Mesenchymal stem cell (in vitro differentiated cells and primary cell): ENCODE measurements around the gene ZBTB5.
"Not testable (repeated sequence)": the region's sequence is repeated elsewhere in the genome, so short reads cannot be mapped to it uniquely, and the experiment has no call there.

Source experiments
- DNase-seq: peaks from one replicate; pipeline ENCODE4 v3.0.0-alpha.2; 2013
- H2AFZ ChIP-seq: one replicate; pipeline ENCODE4 v1.6.1; 2013; ENCODE audit warnings: low read depth, mild to moderate bottlenecking, control low read depth, inconsistent platforms, low read length, moderate library complexity
- H2AK5ac ChIP-seq: 2 replicates; pipeline ENCODE4 v1.6.1; 2013; ENCODE audit warnings: low read length, moderate library complexity, mild to moderate bottlenecking, inconsistent platforms; ENCODE audit not compliant: severe bottlenecking
- H2BK120ac ChIP-seq: one replicate; pipeline ENCODE4 v1.6.1; 2013; ENCODE audit warnings: low read depth, mild to moderate bottlenecking, inconsistent platforms, low read length, moderate library complexity
- H2BK12ac ChIP-seq, 2 experiments: one replicate each; pipeline ENCODE4 v1.6.1; 2013; ENCODE audit warnings: inconsistent platforms in 2 of 2, low read length in 2 of 2, mild to moderate bottlenecking in 2 of 2, moderate library complexity in 2 of 2, control low read depth in 1 of 2
- H2BK15ac ChIP-seq: one replicate; pipeline ENCODE4 v1.6.1; 2013; ENCODE audit warnings: mild to moderate bottlenecking, low read depth, inconsistent platforms; ENCODE audit not compliant: poor library complexity, severe bottlenecking
- H2BK5ac ChIP-seq: 2 replicates; pipeline ENCODE4 v1.6.1; 2013; ENCODE audit warnings: low read depth, mild to moderate bottlenecking, low read length, control low read depth, inconsistent platforms; ENCODE audit not compliant: poor library complexity, severe bottlenecking
- H3K14ac ChIP-seq, 2 experiments: one replicate each; pipeline ENCODE4 v1.6.1; 2013; ENCODE audit warnings: inconsistent platforms in 2 of 2, low read length in 2 of 2, control low read depth in 1 of 2, mild to moderate bottlenecking in 1 of 2, moderate library complexity in 1 of 2
- H3K18ac ChIP-seq, 2 experiments: one replicate each; pipeline ENCODE4 v1.6.1; 2013; ENCODE audit warnings: inconsistent platforms in 2 of 2, low read length in 2 of 2, control low read depth in 1 of 2, low read depth in 1 of 2, mild to moderate bottlenecking in 1 of 2
- H3K23ac ChIP-seq, 2 experiments: one replicate each; pipeline ENCODE4 v1.6.1; 2013; ENCODE audit warnings: inconsistent platforms in 2 of 2, low read length in 2 of 2, mild to moderate bottlenecking in 2 of 2, moderate library complexity in 2 of 2, control low read depth in 1 of 2
- H3K27ac ChIP-seq: 2 replicates; pipeline ENCODE4 v1.5.1; 2013; ENCODE audit warnings: mild to moderate bottlenecking, moderate library complexity, low read length, control low read depth, inconsistent platforms; ENCODE audit not compliant: poor library complexity, severe bottlenecking
- H3K27me3 ChIP-seq, 2 experiments: 2 replicates each; pipeline versions ENCODE4 v1.6.1 to v1.7.0; 2013; ENCODE audit warnings: low read length in 2 of 2, mild to moderate bottlenecking in 2 of 2, moderate library complexity in 2 of 2, control low read depth in 1 of 2, inconsistent platforms in 1 of 2; ENCODE audit not compliant: control insufficient read depth in 1 of 2, insufficient read depth in 1 of 2
- H3K36me3 ChIP-seq, 2 experiments: 2 replicates each; pipeline versions ENCODE4 v1.6.1 to v1.7.0; 2013; ENCODE audit warnings: low read length in 2 of 2, control low read depth in 1 of 2, inconsistent platforms in 1 of 2, low read depth in 1 of 2, mild to moderate bottlenecking in 1 of 2; ENCODE audit not compliant: insufficient read depth in 2 of 2, control insufficient read depth in 1 of 2
- H3K4ac ChIP-seq, 2 experiments: one replicate each; pipeline ENCODE4 v1.6.1; 2013; ENCODE audit warnings: inconsistent platforms in 2 of 2, low read length in 2 of 2, mild to moderate bottlenecking in 2 of 2, moderate library complexity in 2 of 2, control low read depth in 1 of 2, low read depth in 1 of 2
- H3K4me1 ChIP-seq: 2 replicates; pipeline ENCODE4 v1.6.1; 2013; ENCODE audit warnings: low read depth, low read length, control low read depth; ENCODE audit not compliant: control insufficient read depth, insufficient read depth
- H3K4me2 ChIP-seq: 2 replicates; pipeline ENCODE4 v1.6.1; 2013; ENCODE audit warnings: low read length, mild to moderate bottlenecking, inconsistent platforms; ENCODE audit not compliant: poor library complexity, severe bottlenecking
- H3K4me3 ChIP-seq, 2 experiments: 2 replicates each; pipeline versions ENCODE4 v1.5.1 to v1.7.0; 2013; ENCODE audit warnings: low read length in 2 of 2, mild to moderate bottlenecking in 2 of 2, control low read depth in 1 of 2, low read depth in 1 of 2; ENCODE audit not compliant: insufficient read depth in 1 of 2
- H3K79me1 ChIP-seq: replicated peaks from 2 replicates; pipeline ENCODE4 v1.6.1; 2013; ENCODE audit warnings: mild to moderate bottlenecking, control low read depth, low read length, inconsistent platforms; ENCODE audit not compliant: poor library complexity, severe bottlenecking
- H3K9ac ChIP-seq: 2 replicates; pipeline ENCODE4 v1.7.0; 2013; ENCODE audit warnings: mild to moderate bottlenecking, low read length, moderate library complexity
- H3K9me3 ChIP-seq: 2 replicates; pipeline ENCODE4 v1.7.0; 2013; ENCODE audit warnings: mild to moderate bottlenecking, low read length; ENCODE audit not compliant: control insufficient read depth
- H4K8ac ChIP-seq: one replicate; pipeline ENCODE4 v1.6.1; 2013; ENCODE audit warnings: inconsistent platforms, mild to moderate bottlenecking, low read length, moderate library complexity
- H4K91ac ChIP-seq: one replicate; pipeline ENCODE4 v1.6.1; 2013; ENCODE audit warnings: mild to moderate bottlenecking, low read length, inconsistent platforms
- WGBS: methylation state at CpG from one replicate; pipeline ENCODE4 v1.1.7; 2013; ENCODE audit warnings: mixed read lengths; 5-methylcytosine and 5-hydroxymethylcytosine counted together

The ZBTB5 gene

DNA sequence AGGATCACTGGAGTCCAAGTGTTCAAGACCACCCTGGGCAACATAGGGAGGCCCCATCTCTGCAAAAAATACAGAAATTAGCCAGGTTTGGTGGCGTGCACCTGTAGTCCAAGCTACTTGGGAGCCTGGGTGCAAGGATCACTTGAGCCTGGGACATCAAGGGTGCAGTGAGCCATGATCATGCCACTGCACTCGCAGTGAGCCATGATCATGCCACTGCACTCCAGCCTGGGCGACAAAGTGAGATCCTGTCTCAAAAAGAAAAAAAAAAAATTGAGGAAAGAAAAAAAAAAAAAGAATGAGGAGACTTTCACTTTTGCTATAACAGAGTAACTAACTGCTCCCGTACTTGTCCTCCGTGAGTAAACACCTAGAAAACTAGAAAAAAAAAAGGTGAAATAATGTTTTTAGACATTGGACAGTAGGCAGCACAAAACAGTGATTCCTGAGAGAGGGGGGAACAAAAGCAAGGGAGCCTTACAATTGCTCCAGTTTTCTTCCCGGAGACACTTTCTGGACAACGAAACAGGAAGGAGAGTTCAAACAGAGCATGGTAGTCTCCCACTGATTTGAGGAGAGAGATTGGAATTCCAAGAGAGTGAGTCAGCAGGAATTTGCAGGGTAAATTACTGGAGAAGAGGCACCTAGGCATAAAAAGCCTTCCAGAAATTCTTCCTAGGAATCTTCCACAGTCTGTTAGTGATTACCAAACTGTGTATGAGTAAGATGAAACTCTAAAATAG is 6.9 kb upstream of the ZBTB5 start:
- peak overlapping the region; percentile 2 for H3K4me2 ChIP-seq
- H2BK12ac ChIP-seq: peak overlapping the region; percentile 49 to 71
- H3K79me1 ChIP-seq: no peaks in the 10 kb centered on the region
- peak overlapping the region; percentile 44 for H4K91ac ChIP-seq
- peak overlapping the region; percentile 88 for H3K27ac ChIP-seq
- H3K23ac ChIP-seq: no peak overlapping the region
- 17% methylated on average over 6 of the region's 7 CpGs for WGBS
- peak overlapping the region; percentile 9 for H2BK5ac ChIP-seq
- peaks cover 0 to under 1% of the 10 kb centered on the region in 2 experiments for H3K27me3 ChIP-seq
- peak overlapping the region in 1 of 2 experiments; percentile 23 for H3K18ac ChIP-seq
- no peak overlapping the region for H2BK15ac ChIP-seq
- peak overlapping the region; percentile 99 for H2AK5ac ChIP-seq
- DNase-seq: peak; percentile 93
- H3K4me3 ChIP-seq: peak overlapping the region in 1 of 2 experiments; percentile 74
- H3K9me3 ChIP-seq: peaks cover 4% of the 10 kb centered on the region
- H2AFZ ChIP-seq: no peak overlapping the region
- peak overlapping the region; percentile 94 for H3K9ac ChIP-seq
- H3K4me1 ChIP-seq: peaks cover 6% of the 10 kb centered on the region
- peak overlapping the region; percentile 77 for H4K8ac ChIP-seq
- peak overlapping the region in 1 of 2 experiments; percentile 5 for H3K14ac ChIP-seq
- no peaks in the 10 kb centered on the region for H3K36me3 ChIP-seq
- peak overlapping the region in 1 of 2 experiments; percentile 5 for H3K4ac ChIP-seq
- no peak overlapping the region for H2BK120ac ChIP-seq

DNA sequence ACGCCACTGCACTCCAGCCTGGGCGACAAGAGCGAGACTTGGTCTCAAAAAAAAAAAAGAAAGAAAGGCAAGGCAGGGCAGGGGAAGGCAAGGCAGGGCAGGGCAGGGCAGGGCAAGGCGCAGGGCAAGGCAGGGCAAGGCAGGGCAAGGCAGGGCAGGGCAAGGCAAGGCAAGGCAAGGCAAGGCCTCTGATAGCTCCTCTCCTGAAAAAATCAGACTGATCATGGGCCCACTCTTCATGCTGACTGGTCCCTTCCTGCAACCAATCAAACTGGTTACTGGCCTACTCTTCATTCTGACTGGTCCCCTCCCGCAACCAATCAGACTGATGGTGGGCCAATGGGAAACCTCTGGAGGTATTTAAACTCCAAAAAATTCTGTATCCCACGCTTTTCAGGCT is 3.4 kb upstream of the ZBTB5 start:
- WGBS: 100% methylated on average over 6 of the region's 6 CpGs
- H4K8ac ChIP-seq: no peak overlapping the region
- H2AK5ac ChIP-seq: no peak overlapping the region

DNA sequence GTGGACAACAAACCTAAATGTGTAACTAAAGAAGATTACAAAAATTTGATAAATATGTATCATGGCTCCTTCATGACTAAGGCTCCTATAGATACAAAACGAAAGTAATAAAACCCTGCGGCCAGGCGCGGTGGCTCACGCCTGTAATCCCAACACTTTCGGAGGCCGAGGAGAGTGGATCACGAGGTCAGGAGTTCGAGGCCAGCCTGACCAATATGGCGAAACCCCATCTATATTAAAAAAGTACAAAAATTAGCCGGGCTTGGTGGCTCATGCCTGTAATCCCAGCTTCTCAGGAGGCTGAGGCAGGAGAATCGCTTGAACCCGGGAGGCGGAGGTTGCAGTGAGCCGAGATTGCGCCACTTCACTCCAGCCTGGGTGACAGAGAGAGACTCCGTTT is 2.3 kb upstream of the ZBTB5 start:
- not testable (repeated sequence) for DNase-seq, H3K9ac ChIP-seq, H4K8ac ChIP-seq, H3K9me3 ChIP-seq, H2AFZ ChIP-seq, H3K23ac ChIP-seq, H3K4ac ChIP-seq, H3K27ac ChIP-seq, H3K79me1 ChIP-seq, H2BK120ac ChIP-seq, H4K91ac ChIP-seq, H3K14ac ChIP-seq, H3K4me3 ChIP-seq, H2BK5ac ChIP-seq, H2BK12ac ChIP-seq, H3K36me3 ChIP-seq, H3K4me1 ChIP-seq, H3K27me3 ChIP-seq, H3K4me2 ChIP-seq, H2BK15ac ChIP-seq, H3K18ac ChIP-seq, H2AK5ac ChIP-seq
- WGBS: 97% methylated on average over 14 of the region's 17 CpGs

More for the DNA sequence above, 3.4 kb upstream of the ZBTB5 start:
- Histone ChIP-seq H3K23ac (no peak overlapping the region), H3K9me3 (no peaks in the 10 kb centered on the region), H3K14ac (no peak overlapping the region), H4K91ac (peak overlapping the region; percentile 89), H2BK5ac (no peak overlapping the region), H2BK120ac (no peak overlapping the region), H3K4me2 (no peak overlapping the region), H3K36me3 (no peaks in the 10 kb centered on the region), H3K4ac (no peak overlapping the region), H3K4me3 (no peak overlapping the region), H3K27me3 (no peaks in the 10 kb centered on the region), H2BK12ac (no peak overlapping the region), H3K9ac (no peak overlapping the region), H3K79me1 (no peaks in the 10 kb centered on the region), H2BK15ac (no peak overlapping the region), H2AFZ (no peak overlapping the region), H3K4me1 (peaks cover 6% of the 10 kb centered on the region), H3K18ac (no peak overlapping the region), H3K27ac (no peak overlapping the region)
- no peak for DNase-seq

DNA sequence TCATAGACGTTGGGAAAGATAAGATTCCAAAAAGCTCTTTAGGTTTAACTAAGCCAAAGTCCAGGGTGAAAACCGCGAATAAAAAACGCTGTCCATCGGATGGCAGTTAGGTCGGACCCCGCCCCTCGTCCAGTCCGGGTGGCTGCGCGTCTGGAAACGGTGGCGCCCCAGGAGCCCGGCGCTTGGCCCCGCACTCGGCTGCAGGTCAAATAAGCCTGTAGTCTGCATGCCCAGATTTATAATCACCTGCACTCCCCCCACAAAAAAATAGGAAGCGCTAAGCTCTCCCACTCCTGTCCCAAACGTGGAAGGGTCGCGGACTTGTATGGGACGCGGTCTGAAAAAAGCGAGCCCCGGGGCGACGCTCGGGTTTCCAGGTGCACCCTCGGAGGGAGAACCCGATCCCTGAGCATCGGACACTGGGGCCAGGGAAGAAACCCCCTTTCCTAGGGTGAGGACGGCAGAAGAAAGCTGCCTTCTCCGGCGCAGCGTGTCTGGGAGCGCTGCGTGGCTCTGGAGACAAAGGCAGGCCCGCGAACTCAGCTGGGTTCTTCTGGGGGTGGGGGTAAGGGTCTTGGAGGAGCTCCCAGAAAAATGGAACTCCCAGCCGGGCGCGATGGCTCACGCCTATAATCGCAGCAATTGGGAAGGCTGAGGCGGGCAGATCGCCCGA is 923 bp upstream of the ZBTB5 start:
- Histone ChIP-seq H3K4ac (peak overlapping the region; percentile 63 to 96), H3K23ac (peak overlapping the region in 1 of 2 experiments; percentile 79), H3K36me3 (no peaks in the 10 kb centered on the region), H3K79me1 (no peaks in the 10 kb centered on the region), H2BK15ac (no peak overlapping the region), H2BK12ac (peak overlapping the region in 1 of 2 experiments; percentile 39), H2BK5ac (peak overlapping the region; percentile 93), H4K8ac (peak overlapping the region; percentile 53), H3K27me3 (no peaks in the 10 kb centered on the region), H4K91ac (peak overlapping the region; percentile 52), H2BK120ac (peak overlapping the region; percentile 61), H3K27ac (peak overlapping the region; percentile 98), H3K14ac (peak overlapping the region in 1 of 2 experiments; percentile 97), H2AFZ (peak overlapping the region; percentile 81), H3K4me2 (peak overlapping the region; percentile 95), H3K9me3 (no peaks in the 10 kb centered on the region), H3K18ac (peak overlapping the region; percentile 56 to 89), H3K4me3 (peak overlapping the region; percentile 56 to 98), H3K9ac (peak overlapping the region; percentile 92), H2AK5ac (peak overlapping the region; percentile 53), H3K4me1 (peaks cover 7% of the 10 kb centered on the region)
- WGBS: under 1% methylated on average over 47 of the region's 47 CpGs
- peak; percentile 90 for DNase-seq
